Body of pancreas (tissue), 4 donors: Measurements from ENCODE around the gene AKT3.

Source experiments
- CTCF ChIP-seq, 7 experiments: fragments of 450-650 bp in 4 of 7; fragments of 200-600 bp in 3 of 7; sonication (generic) in 3 of 7; IDR thresholded peaks; one replicate each; pipeline ENCODE4 v1.5.1; 2016 to 2019; ENCODE audit warnings: antibody characterized with exemption in 7 of 7
- POLR2A ChIP-seq, 3 donors: fragments of 450-650 bp; IDR thresholded peaks; one replicate each; pipeline ENCODE4 v1.6.1; 2016; ENCODE audit warnings: antibody characterized with exemption in 3 of 3, mild to moderate bottlenecking in 2 of 3

- TF ChIP-seq CTCF (IDR thresholded peaks at IDR 0.05) (no peak), POLR2A (IDR thresholded peaks at IDR 0.05) (no peak)
Observed at GRCh38 chr1:243503155-243503554, 346.9 kb downstream of the AKT3 start.
